Dedifferentiated amniotic fluid mesenchymal stem cell (primary cell): Measurements from ENCODE around the gene TCFL5.

Source experiments
- DNase-seq: peaks from one replicate; pipeline ENCODE4 v3.0.0-alpha.2; 2016; ENCODE audit errors: extremely low spot score

TCFL5 gene

DNA sequence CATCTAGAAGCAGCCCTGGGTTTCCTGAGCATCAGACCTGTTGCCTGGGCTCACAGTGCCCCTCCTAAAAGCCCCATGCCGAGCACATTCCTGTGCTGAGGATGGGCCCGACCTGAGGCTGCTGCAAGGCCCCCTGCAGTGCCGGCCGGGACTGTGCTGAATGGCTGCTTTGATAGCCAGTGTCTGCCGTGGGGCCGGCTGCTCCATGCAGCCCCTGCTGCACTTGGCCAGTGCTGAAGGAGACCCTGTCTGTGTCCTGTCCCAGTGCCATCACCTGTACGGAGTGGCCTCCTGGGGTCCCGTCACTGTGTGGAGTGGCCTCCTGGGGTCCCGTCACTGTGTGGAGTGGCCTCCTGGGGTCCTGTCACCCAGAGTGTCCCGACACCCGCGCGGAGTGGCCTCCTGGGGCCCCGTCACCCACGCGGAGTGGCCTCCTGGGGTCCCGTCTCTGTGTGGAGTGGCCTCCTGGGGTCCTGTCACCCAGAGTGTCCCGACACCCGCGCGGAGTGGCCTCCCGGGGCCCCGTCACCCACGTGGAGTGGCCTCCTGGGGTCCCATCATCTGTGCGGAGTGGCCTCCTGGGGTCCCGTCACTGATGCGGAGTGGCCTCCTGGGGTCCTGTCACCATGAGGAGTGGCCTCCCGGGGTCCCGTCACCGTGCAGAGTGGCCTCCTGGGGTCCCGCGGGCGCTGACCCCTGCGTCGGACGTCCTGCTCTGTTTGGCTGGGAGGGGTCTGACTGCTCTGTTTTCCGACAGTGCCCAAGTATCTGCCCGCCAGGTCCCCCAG lies 37.7 kb downstream of the TCFL5 start:
- no peak for DNase-seq

DNA sequence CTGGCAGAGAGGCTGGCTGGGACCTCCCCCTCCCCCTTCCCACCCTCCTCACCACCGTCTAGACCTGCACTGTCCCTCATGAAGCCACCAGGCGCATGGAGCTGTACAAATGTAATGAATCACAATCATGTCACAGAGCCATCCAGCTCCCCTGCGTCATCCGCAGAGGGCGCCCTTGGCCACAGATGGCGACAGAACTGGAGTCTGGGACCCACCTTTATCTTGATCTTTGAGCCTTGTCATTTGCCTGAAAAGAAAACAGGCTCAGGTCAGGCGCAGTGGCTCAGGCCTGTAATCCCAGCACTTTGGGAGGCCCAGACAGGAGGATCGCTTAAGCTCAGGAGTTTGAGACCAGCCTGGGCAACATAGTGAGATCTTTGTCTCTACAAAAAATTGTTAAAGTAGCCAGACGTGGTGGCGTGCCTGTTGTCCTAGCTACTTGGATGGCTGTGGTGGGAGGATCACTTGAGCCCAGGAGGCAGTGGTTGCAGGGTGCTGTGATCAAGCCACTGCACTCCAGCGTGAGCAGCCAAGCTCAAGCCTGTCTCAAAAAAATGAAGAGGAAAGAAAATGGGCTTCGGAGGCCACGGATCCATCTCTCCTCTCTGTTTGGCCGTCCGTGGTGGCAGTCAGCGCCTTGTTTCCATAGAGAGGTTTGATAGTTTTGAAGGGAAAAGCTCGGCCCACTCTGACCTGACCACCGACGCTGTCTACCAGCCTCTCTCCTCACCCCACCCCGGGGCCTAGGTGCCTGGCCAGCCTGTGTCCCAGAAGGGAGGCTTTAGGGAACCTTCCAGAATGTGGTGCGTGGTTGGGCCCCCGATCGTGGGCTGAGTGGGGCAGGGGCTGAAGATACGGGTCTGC lies 38.6 kb downstream of the TCFL5 start:
- no peak for DNase-seq

DNA sequence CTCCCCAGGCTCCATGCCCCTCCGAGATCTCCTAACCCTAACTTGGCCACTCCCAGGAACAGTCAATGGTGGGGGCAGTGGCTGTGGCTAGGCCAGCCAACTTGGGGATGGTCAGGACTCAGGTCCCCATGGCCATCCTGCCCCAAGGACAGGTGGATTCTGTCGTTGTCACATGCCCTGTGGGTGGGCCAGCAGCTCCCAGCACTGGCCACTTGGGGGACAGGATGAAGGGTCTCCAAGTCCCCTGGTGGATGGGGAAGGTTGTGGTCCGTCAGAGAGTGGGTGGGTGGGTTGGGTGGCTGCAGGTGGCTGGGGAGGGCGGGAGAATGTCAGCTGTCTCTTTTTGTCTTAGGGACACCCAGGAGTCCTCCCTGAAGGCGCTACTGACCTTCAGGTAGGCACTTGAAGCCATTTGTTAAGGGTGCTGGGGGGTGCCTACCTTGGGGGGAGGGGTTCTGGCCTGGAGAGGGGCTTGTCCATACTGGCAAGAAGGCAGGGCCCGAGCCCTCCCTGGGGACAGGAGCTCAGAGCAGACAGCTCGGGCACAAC lies 39.3 kb downstream of the TCFL5 start:
- DNase-seq = no peak

DNA sequence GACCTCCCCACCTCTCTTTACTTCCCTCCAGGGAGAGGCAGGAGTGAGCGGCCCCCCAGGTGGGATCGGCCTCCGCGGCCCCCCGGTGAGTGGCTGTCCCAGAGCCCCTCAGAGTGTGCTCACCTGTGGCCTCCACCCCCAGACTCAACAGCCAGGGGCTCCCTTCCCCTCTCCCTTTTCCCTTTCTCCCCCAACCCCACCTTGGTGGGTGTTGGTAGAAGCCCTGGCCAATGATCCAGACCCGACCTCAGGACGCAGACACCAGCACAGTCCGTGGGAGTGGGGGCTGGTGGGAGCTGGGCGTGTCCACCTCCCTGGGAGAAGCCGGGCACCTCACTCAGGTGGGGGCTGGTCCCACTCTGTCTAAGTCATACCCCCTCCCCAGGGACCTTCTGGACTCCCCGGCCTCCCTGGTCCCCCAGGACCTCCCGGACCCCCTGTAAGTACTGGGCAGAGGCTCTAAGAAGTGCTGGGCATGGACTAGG lies 39.9 kb downstream of the TCFL5 start:
- DNase-seq = no peak

DNA sequence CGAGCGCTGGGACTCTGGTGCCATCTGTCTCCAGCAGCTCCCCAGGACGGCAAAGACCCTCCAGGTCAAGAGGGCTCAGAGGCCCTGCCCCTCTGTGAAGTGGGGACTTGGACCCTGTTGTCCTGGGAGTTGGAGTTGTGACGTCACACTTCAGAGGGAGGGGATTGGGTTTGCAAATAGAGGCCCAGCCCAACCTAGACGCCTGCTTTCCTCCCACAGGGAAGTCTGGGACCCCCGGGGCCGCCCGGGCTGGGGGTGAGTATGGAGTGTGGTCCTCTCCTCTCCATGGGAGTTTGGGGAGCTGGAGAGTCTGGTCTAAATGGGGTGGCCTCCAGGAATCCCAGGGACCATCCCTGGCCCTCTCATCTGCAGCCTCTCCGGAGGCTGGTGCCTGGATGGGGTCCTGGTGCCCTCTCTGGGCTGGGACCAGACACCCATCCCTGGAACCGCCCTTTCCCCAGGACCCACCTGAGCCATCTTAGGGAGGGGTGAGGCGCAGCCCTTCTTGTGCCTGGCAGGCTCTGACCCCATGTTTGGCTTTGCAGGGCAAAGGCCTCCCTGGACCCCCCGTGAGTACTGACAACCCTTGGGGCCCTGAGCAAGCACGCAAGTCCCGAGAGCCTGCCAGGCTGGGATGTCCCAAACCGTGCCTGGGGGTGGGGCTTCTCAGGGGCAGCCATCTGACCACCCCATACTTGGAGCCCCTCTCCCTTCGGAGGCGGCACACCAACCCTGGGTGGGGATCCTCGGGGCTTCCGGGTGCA lies 40.5 kb downstream of the TCFL5 start:
- DNase-seq = no peak

DNA sequence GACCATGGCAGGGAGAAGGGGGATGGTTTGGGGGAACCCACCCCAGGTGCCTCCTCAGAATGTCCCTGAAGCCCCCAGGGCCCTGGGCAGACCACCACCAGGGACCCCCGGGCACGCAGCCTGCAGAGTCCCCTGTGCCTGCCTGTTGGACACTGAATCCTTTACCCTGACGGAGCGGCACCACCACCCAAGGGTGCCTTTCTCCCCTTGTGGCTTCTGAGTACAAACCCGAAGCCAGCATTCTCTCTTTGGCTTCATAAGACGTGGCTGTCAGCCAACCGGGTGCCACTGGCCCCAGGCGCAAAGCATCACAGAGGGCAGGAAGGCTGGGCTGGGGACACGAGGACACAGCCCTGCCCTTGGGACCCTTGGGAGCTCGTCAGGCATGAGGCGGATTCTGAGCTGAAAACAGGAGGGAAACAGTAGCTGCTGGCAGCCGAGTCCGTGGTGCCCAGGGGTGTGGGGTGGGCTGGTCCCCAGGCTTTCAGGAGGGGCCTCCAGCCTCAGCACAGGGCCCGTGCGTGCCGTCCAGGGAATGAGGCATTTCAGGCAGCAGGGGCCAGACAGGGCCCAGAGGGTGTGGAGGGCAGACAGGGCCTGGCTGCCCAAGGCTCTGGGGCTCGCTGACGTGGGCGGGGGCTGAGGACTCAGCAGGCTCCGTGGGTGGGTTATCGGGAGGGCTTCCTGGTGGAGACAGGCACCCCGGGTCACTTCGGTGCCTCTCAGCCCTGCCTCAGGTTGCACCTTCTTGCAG lies 41.2 kb downstream of the TCFL5 start:
- DNase-seq = no peak

DNA sequence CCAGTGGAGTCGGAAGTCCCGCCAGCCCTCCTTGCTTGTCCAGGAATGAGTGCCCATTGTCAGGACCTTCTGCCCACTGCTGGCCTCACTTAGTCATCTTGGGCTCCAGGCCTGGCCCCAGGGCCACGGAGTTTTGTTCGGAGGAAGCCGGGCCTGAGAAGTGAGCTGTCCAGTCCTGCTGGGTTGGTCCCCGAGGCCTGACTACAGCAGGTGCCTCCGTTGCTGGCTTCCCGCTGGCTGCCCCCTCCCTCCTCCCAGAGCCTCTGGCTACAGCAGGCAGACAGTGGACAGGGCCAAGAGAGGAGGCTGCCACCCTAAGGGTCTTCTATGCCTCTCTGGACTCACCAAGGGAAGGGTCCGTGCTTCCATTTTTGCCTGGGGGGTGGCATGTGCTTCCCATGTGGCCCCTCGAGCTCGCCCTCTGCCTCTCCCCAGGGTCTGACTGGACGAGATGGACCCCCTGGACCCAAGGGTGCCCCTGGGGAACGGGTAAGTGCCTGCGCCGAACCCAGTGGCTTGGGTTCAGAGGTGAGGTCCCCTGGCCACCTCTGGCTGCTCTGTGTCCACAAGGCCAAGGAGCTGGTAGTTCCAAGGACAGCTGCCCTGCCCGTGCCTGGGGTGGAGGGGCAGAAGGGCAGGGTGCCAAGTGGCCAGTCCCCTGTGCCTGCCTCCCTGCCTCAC lies 42.0 kb downstream of the TCFL5 start:
- no peak for DNase-seq

DNA sequence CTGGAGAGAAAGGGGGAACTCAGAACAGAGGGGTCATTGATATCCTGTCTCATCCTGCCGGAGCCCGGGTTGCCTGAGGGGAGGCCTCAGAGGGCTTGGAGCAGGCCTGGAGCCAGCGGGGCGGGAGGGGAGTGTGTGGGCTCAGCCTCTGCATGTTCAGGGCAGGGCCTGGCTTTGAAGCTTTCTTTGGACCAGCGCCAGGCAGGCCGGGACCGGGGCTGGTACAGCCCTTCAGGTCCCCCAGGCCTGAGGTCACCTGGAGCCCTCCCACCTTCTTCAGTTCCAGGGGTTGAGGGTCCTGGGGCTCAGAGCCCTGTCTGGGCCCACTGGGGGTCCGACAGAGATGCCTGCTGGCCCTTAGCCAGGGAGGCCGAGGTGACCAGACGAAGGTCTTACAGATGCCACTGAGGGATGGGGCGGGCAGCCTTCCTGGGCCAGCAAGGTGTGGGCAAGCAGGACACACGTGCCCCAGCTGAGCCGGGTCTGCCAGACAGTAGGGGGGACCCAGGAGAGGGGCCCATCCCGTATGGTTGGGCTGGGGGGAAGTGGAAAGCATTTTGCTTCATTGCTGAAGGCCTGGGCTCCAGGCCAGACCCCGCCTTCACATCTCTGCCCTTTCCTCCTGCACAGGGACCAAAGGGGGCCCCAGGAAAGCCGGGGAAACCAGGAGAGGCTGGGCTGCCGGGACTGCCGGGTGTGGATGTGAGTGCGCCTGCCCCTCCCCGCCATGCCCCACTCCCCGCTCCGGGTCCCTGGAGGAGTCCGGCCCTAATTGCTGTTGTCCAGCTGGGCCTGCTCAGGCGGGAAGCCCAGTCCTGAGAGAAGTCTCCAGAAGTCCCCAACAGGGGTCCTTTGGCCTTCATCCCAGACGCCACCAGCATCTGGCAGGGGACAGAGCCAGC lies 42.8 kb downstream of the TCFL5 start:
- no peak for DNase-seq

DNA sequence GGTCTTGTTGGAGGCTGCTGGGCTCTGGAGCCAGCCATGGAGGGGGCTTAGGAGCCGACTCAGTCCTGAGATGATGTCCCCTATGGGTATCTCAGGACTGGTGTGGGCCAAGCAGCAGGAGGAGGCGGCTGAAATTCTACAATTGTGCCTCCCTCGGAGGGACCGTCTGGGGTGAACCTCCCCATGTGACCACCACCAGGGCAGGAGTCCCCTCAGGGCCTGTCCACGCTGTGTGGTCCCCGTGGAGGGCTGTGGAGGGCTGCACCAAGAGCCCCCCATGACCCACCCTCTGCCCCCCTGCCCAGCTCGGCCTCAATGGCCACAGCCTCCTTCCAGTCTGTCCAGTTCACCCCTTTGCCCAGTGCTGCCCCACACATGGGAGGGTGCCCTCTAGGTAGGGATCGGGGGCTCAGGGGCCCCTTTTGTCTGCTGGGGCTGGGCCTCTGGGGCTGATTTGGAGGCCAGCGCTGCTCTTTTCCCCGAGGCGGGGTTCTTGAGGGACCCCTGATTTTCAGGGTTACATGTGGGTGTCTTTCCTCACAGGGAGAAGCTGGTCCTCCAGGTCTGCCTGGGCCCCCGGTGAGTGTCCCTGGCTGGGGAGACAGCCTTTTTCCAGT lies 43.5 kb downstream of the TCFL5 start:
- no peak for DNase-seq

DNA sequence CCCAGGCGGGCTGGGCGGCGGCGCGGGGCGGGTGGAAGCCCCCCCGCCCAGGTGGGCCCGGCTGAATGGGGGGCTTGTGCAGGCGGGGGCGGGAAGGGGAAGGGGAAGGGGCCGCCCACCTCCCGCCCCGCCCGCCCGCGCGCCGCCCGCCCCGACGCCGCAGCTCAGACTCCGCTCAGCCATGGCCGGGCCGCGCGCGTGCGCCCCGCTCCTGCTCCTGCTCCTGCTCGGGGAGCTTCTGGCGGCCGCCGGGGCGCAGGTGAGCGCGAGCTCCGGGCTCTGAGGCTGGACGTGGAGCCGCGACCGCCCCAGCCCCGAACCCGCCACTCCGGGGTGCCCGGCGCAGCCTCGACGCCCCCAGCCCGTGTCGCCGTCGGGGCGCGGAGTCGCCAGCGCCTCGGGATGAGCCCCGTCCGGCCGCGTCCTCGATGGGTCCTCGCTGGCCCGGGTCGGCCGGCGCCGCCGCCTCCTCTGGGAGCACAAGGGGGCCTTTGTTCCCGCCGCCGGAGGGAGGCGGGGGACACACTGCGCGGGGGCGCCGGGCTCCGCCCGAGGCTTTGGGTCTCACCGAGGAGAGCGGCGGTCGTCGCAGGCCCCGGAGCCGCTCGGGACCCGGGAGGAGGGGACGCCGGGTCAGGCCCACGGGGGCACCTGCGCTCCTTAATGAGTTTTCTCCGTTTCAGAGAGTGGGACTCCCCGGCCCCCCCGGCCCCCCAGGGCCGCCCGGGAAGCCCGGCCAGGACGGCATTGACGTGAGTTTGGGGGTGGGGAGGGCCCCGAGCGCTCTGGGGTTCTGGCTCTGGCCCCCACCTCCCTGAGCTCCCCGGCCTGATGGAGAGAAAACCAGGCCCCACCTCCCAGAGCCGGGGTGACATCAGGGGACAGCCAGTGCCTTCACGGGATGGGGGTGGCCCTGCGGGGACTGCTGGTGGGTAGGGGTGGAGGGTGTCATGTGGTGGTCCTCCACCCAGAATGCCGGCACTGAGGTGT lies 44.4 kb downstream of the TCFL5 start, which contains the start of gene COL9A3:
TSS of gene COL9A3 (plus strand) at position 167 of the 990 bp plus-strand sequence. CDS start at position 182, 15 bp downstream.
- no peak for DNase-seq

DNA sequence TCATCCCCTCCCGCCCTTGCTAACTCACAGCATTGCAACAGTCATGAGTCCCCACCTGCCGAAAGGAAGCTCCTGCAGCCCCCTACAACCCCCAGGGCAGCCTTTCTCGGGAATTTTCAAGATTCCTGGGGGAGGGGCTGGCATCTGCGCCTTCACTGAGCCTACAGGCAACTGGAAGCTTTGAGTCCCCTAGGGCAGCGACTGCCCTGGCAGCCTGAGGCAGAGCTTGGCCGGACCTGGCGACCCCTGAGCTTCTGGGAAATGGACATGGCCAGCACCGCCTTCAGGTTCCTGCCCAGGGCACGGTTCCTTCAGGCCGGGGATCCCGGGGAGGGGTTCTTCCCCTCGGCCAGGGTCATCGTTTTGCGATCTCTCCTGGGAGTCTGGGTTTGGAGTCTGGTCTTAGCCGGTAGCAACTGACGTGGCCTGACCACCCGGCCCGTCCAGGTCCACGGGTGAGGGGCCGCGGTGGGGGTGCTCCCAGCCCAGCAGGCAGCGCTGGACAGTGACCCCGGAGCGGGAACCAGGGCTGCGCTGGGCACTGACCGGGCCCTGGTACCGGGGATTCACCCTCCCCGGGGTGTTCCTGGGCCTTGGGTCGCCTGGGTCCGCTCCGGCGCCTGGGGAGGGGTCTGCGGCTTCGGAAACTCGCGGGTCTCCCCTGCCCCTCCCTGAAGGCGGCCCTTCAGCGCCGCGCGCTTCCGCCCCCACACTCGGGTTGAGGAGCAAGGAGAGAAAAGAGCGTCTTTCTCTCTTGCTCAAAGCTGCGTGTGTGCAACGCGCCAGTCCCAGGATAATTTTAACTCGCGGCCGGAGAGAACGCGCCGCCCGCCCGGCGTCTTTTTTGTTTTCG lies 45.4 kb downstream of the TCFL5 start:
- DNase-seq = no peak

DNA sequence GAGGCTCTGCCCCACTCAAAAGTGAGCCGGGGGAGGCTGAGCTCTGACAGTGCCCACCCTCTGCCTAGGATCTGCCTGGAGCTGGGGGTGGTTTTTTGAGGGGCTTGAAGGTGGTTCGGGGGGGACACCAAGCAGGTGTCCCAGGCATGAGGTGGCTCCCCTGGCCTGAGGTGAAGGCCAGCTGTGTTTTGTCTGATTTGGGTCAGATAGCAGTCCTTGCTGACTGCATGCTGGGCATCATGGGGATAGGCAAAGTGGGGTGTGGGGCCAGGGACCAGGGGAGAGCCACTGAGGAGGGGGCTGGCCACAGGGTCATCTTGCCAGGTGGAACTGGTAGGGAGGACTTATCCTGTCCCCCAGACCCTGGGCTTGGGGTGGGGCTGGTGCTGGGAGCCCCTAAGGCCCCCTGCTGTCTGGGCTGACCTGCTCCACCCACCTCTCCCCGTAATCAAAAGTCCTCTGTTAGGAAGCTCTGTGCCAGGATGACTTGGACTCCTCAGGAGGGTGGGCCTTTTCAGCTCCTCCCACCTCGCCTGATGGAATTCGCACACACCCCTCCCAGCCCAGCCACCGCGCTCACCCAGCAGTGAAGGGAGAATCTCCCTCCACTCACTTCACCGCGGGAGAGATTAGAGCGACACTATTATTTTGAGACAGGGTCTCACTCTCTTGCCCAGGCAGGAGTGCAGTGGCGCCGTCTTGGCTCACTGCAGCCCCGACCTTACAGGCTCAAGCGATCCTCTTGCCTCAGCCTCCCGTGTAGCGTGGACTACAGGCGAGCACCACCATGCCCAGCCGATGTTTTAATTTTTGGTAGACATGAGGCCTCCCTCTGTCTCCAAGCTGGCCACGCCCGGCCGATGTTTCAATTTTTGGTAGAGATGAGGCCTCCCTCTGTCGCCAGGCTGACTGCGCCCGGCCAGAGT lies 46.3 kb downstream of the TCFL5 start:
- no peak for DNase-seq

DNA sequence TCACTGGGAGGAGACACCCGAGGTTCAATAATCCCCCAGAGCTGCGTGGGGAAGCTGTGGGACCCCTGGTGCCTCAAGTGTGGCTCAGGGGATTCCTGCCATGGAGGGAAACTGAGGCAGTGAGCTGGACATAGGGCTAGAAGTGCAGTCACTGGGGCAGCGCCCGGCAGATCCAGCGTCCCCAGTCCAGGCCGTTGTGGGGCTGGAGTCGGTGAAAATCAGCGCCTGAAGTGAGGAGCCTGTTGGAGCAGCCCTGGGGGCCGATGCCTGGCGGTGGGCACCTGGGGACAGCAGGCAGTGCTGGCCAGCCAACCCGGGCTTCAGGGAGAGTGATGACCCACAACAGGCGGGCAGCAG lies 46.9 kb downstream of the TCFL5 start:
- no peak for DNase-seq

DNA sequence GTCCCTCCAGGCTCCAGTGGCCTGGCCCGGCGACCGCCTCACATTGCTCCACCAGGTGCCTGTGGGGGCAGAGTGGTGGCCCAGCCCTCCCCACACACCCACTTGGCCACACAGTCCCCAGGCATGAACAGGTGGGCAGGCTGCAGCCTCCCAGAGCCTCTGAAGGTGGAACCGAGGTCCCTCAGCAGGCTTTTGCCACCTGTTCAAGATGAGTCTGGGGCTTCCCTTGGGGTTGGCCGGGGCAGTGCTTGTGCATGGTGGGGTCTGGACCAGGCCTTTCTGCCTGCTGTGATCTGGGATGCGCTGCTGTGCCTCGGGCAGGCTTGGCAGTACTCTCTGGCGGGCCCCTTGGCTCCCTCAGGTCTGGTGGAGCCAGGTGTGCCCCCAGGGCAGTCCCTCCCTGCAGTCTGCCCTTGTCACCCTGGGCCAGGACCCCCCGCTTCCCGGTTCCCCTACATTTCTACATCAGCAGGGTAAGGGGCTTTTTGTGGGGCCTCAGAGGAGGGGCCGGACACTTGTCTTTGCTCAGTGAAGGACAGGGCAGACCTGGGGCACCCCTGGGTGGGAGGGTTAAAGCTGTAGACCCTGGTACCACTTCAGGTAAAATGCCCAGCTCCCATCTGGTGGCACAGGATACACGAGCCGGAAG lies 47.4 kb downstream of the TCFL5 start:
- no peak for DNase-seq

DNA sequence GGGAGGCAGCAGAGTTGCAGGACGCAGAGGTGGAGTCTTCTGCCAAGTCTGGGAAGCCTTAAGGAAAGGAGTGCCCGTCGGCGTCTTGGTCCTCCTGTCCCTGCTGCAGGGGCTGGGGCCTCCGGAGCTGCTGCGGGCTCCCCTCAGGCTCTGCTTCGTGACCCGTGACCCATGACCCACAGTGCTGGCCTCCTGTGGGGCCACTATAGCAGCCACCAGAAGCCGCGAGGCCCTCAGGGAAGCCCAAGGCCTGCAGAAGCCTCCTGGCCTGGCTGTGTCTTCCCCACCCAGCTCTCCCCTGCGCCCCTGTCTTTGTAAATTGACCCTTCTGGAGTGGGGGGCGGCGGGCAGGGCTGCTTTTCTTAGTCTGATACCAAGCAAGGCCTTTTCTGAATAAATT lies 48.0 kb downstream of the TCFL5 start:
- no peak for DNase-seq
